Caco-2 (cell line): ENCODE measurements around the gene TMEM184B. TPM values are rescaled to one million over a fixed set of nuclear protein-coding genes. Genes with fewer than 3 reads are reported as not detected.
"Not testable (repeated sequence)": the region's sequence is repeated elsewhere in the genome, so short reads cannot be mapped to it uniquely, and the experiment has no call there.

ENCODE experiments used
- BruUV-seq: library from RNA; stranded (reverse); fragments of 400-500 nt; replicated peaks from 2 replicates; lab custom pipeline; 2021; lab: Mats Ljungman, UMichigan
- CTCF ChIA-PET: fragments of 300-600 bp; sonication (Branson Sonifier 250); formaldehyde crosslinking; loops from one replicate; lab custom pipeline; 2022; ENCODE audit warnings: antibody characterized with exemption; lab: Charles Lee
- POLR2A ChIA-PET: fragments of 300-600 bp; sonication (Branson Sonifier 250); formaldehyde crosslinking; loops from one replicate; lab custom pipeline; 2022; ENCODE audit warnings: antibody characterized with exemption; lab: Charles Lee
- DNase-seq, 2 experiments: peaks; one replicate each; pipeline versions ENCODE4 v3.0.0 to v3.0.0-alpha.2; 2020 to 2022
- H3K27me3 ChIP-seq: replicated peaks from 2 replicates; pipeline ENCODE4 v1.6.0; 2011; ENCODE audit warnings: low read length; ENCODE audit not compliant: control insufficient read depth, insufficient read depth
- H3K36me3 ChIP-seq: 2 replicates; pipeline ENCODE4 v1.5.1; 2011; ENCODE audit warnings: low read length; ENCODE audit not compliant: control insufficient read depth, insufficient read depth
- H3K4me1 ChIP-seq: fragments of 250-450 bp; sonication (Bioruptor Pico); 2 replicates; pipeline ENCODE4 v1.5.1; 2020; ENCODE audit warnings: mild to moderate bottlenecking
- H3K4me3 ChIP-seq: 2 replicates; pipeline ENCODE4 v1.5.1; 2011; ENCODE audit warnings: low read depth, mild to moderate bottlenecking, control low read depth, low read length
- H3K9me3 ChIP-seq: fragments of 250-450 bp; sonication (Bioruptor Pico); 2 replicates; pipeline ENCODE4 v1.5.1; 2020; ENCODE audit warnings: mild to moderate bottlenecking, moderate library complexity
- H3K27ac Mint-ChIP-seq: one replicate; pipeline ENCODE4 v1.8.0; 2022; ENCODE audit warnings: mixed read lengths; ENCODE audit not compliant: unreplicated experiment
- H3K27me3 Mint-ChIP-seq: one replicate; pipeline ENCODE4 v1.8.0; 2022; ENCODE audit warnings: mixed read lengths; ENCODE audit not compliant: insufficient read depth, unreplicated experiment
- H3K36me3 Mint-ChIP-seq: one replicate; pipeline ENCODE4 v1.8.0; 2022; ENCODE audit warnings: mild to moderate bottlenecking, mixed read lengths; ENCODE audit not compliant: insufficient read depth, unreplicated experiment
- H3K4me1 Mint-ChIP-seq: one replicate; pipeline ENCODE4 v1.8.0; 2022; ENCODE audit warnings: low read depth, mixed read lengths; ENCODE audit not compliant: unreplicated experiment
- H3K4me3 Mint-ChIP-seq: one replicate; pipeline ENCODE4 v1.8.0; 2022; ENCODE audit warnings: mild to moderate bottlenecking, moderate library complexity, mixed read lengths; ENCODE audit not compliant: unreplicated experiment
- H3K9me3 Mint-ChIP-seq: one replicate; pipeline ENCODE4 v1.8.0; 2022; ENCODE audit warnings: mixed read lengths; ENCODE audit not compliant: unreplicated experiment
- intact Hi-C: fragments of 100-400 bp; cut with micrococcal nuclease; formaldehyde crosslinking; loops from one replicate; pipeline ENCODE4 v1.10.0; 2022; ENCODE audit not compliant: unreplicated experiment
- total RNA-seq: library from RNA; stranded (reverse); gene quantifications from 2 replicates; pipeline ENCODE4 v1.2.3, GENCODE V29; 2022
- TF ChIP-seq, protein P1 (sequence below), 2 experiments: fragments of 200-600 bp in 1 of 2; IDR thresholded peaks; 1 replicate in 1 of 2; 2 replicates in 1 of 2; pipeline versions ENCODE4 v1.5.1 to v1.8.0; 2011 to 2022; ENCODE audit warnings: antibody characterized with exemption in 1 of 2, control low read depth in 1 of 2, inconsistent platforms in 1 of 2, low read depth in 1 of 2, low read length in 1 of 2, mild to moderate bottlenecking in 1 of 2, moderate library complexity in 1 of 2; ENCODE audit not compliant: insufficient read depth in 1 of 2, severe bottlenecking in 1 of 2, unreplicated experiment in 1 of 2

Gene TMEM184B
- total RNA-seq, 1 experiment from 2014 or later = 53.3 TPM

DNA sequence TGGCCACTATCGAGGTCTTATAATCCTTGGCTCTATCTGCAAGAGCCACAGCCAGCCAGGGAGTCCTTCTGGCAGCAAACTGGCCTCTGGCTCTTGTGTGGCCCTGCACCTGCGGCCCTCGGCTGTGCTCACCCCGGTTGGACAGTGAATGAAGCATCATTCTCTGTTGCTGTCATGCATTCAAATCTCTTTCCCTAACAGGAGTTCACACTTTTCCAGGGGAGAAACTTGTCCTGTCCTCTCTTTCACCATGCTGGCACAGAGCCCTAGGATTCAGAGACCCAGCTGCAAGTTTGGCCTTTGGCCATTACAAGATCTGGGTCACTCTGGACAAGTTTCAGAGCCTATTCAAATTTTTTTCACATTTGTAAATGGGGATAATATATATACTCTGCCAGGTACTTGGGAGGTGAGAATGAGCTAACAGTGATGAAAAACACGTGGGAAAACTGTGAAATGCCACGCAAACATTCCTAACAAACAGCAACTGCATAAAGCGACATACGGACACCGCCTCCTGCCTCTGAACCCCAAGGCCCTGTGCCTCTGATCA, 34.2 kb downstream of the TMEM184B start:
- ChIA-PET CTCF (no interaction called here), POLR2A (no interaction called here)
- Mint-ChIP-seq H3K27me3 (no peaks in the 10 kb centered on the region), H3K27ac (peak overlapping the region; percentile 50), H3K9me3 (no peaks in the 10 kb centered on the region), H3K4me1 (no peaks in the 10 kb centered on the region), H3K4me3 (no peak overlapping the region), H3K36me3 (peaks cover 23% of the 10 kb centered on the region)
- Histone ChIP-seq H3K9me3 (no peaks in the 10 kb centered on the region), H3K27me3 (no peaks in the 10 kb centered on the region), H3K4me1 (peaks cover 4% of the 10 kb centered on the region; the same call in 1 of the 2 replicates), H3K4me3 (no peak overlapping the region), H3K36me3 (peaks cover 2% of the 10 kb centered on the region)
- TF ChIP-seq, protein P1, sequence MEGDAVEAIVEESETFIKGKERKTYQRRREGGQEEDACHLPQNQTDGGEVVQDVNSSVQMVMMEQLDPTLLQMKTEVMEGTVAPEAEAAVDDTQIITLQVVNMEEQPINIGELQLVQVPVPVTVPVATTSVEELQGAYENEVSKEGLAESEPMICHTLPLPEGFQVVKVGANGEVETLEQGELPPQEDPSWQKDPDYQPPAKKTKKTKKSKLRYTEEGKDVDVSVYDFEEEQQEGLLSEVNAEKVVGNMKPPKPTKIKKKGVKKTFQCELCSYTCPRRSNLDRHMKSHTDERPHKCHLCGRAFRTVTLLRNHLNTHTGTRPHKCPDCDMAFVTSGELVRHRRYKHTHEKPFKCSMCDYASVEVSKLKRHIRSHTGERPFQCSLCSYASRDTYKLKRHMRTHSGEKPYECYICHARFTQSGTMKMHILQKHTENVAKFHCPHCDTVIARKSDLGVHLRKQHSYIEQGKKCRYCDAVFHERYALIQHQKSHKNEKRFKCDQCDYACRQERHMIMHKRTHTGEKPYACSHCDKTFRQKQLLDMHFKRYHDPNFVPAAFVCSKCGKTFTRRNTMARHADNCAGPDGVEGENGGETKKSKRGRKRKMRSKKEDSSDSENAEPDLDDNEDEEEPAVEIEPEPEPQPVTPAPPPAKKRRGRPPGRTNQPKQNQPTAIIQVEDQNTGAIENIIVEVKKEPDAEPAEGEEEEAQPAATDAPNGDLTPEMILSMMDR (IDR thresholded peaks at IDR 0.05; ENCODE audit: insufficient read depth in 1 of 2, low read depth in 1 of 2, low read length in 1 of 2, severe bottlenecking in 1 of 2, unreplicated experiment in 1 of 2) = no peak
- intact Hi-C loops = no loop called here
- BruUV-seq = no TSS peak
- DNase-seq = no peak

DNA sequence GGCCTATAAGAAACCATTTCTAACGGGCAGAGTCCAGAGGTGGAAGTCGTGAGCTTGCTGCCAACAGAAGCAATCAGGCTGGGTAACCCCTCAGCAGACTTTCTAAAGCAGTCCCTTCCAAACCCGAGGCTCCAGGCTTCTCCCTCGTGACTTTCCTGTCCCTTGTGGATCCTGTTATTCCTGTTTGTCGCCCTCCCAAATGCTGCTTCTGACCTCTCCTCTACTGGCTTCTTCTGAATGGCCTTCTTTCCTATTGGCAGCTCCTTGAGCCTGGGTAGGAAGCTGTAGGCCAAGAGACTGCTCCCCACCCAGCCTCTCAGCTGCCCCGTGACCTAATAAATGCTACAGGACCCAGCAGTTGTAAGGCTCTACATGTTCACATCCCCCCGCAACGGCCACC, 36.0 kb downstream of the TMEM184B start:
- ChIA-PET CTCF (no interaction called here), POLR2A (no interaction called here)
- TF ChIP-seq, protein P1 (IDR thresholded peaks at IDR 0.05; ENCODE audit: insufficient read depth in 1 of 2, low read depth in 1 of 2, low read length in 1 of 2, severe bottlenecking in 1 of 2, unreplicated experiment in 1 of 2) = no peak
- Mint-ChIP-seq H3K4me1 (no peaks in the 10 kb centered on the region), H3K27ac (no peak overlapping the region), H3K27me3 (no peaks in the 10 kb centered on the region), H3K4me3 (no peak overlapping the region), H3K36me3 (peaks cover 20% of the 10 kb centered on the region), H3K9me3 (no peaks in the 10 kb centered on the region)
- DNase-seq = peak; percentile 53
- Histone ChIP-seq H3K4me1 (peaks cover 4% of the 10 kb centered on the region; the same call in 1 of the 2 replicates), H3K36me3 (peaks cover 2% of the 10 kb centered on the region), H3K27me3 (no peaks in the 10 kb centered on the region), H3K4me3 (no peak overlapping the region), H3K9me3 (no peaks in the 10 kb centered on the region)
- BruUV-seq = no TSS peak
- intact Hi-C loops = no loop called here

DNA sequence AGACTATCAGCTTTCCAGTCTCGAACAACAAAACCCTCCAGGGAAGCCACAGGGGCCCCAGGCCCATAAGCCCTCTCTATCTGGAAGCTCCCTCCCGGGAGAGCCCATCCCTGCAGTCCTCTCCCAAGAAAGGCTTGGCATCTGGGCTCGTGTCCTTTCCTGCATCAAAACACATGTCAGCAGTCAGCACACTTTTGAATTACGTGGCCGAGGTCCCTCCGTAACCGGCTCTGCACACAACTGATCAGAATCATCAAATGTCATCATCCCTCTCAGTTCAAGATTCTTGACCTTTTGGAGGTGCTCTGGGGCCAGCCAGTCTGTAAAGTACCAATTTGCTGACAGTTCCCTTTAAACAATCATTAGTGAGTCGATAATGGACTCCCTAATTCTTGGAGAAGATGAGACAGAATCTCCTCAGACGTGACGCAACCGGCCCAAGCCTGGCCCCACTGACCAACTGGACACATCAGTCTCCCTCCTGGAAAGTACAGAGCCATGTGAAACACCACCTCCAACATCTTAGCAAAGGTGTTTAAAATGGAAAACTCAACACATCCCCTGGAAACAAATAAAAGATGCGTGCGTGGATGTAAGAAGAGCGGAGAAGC, 37.5 kb downstream of the TMEM184B start:
- H3K9me3 Mint-ChIP-seq = no peaks in the 10 kb centered on the region
- H3K27ac Mint-ChIP-seq = no peak overlapping the region
- H3K27me3 Mint-ChIP-seq = no peaks in the 10 kb centered on the region
- Histone ChIP-seq H3K9me3 (no peaks in the 10 kb centered on the region), H3K4me3 (no peak overlapping the region), H3K27me3 (no peaks in the 10 kb centered on the region), H3K36me3 (peaks cover 2% of the 10 kb centered on the region), H3K4me1 (peaks cover 4% of the 10 kb centered on the region; the same call in 1 of the 2 replicates)
- intact Hi-C loops = no loop called here
- no peaks in the 10 kb centered on the region for H3K4me1 Mint-ChIP-seq
- no peak for DNase-seq
- ChIA-PET CTCF (no interaction called here), POLR2A (no interaction called here)
- TF ChIP-seq, protein P1 (IDR thresholded peaks at IDR 0.05; ENCODE audit: insufficient read depth in 1 of 2, low read depth in 1 of 2, low read length in 1 of 2, severe bottlenecking in 1 of 2, unreplicated experiment in 1 of 2) = no peak
- peaks cover 21% of the 10 kb centered on the region for H3K36me3 Mint-ChIP-seq
- H3K4me3 Mint-ChIP-seq = no peak overlapping the region
- no TSS peak for BruUV-seq

DNA sequence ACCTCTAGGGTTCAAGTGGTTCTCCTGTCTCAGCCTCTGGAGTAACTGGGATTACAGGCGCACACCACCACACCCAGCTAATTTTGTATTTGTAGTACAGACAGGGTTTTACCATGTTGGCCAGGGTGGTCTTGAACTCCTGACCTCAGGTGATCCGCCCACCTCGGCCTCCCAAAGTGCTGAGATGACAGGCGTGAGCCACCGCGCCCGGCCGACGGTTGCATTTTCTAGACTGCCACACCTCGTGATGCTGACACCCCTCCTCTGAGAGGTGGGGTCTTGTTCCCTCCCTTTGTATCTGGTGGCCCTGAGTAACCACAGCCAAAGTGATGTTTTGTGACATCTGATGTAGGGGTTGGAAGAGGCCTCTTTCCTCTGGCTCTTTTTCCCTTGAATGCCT, 39.0 kb downstream of the TMEM184B start:
- H3K27me3 Mint-ChIP-seq, H3K9me3 ChIP-seq, H3K4me1 Mint-ChIP-seq, H3K4me1 ChIP-seq, H3K36me3 ChIP-seq, H3K9me3 Mint-ChIP-seq, H3K4me3 ChIP-seq, intact Hi-C loops, H3K4me3 Mint-ChIP-seq, H3K27me3 ChIP-seq, DNase-seq, BruUV-seq, H3K27ac Mint-ChIP-seq, CTCF ChIA-PET: not testable (repeated sequence)
- POLR2A ChIA-PET = interaction anchor here (0.7 kb wide), 1 partner anchor 72 kb away, joined by 3 read pairs; no protein-coding TSS in a partner anchor
- H3K36me3 Mint-ChIP-seq = peaks cover 17% of the 10 kb centered on the region
